GM19193 (cell line): ENCODE results near the gene RAB1B.

ENCODE experiments used
- POLR2A ChIP-seq: IDR thresholded peaks from 4 replicates; pipeline ENCODE4 v1.6.1; 2011; ENCODE audit not compliant: insufficient read depth, insufficient read length; ENCODE audit errors: extremely low read depth

Gene RAB1B

GRCh38 chr11:66284526-66285078 lies 16.2 kb downstream of the RAB1B start:
- TF ChIP-seq POLR2A, result no peak

- TF ChIP-seq POLR2A, result no peak
Measured at GRCh38 chr11:66285250-66285947, 17.0 kb downstream of the RAB1B start.

DNA sequence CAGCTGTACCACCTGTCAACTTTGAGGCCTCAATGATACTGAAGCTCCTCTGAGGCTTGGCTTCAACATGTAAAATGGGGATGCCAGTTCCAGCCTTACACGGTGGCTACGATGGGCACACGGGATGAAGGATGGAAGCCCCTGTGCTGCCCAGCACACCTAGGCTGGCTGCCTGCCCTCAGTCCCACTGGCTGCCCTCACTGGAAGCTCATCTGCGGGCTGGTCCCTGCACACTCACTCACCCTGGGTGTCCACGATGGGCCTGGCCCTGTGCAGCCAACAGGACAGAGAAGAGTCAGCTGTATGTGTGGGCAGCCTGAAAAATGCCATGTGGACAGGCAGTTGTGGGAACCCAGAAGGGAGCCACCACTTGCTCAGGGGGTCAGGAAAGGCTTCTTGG lies 18.3 kb downstream of the RAB1B start:
- no peak for TF ChIP-seq POLR2A

GRCh38 chr11:66287211-66287888 lies 18.9 kb downstream of the RAB1B start:
- no peak for TF ChIP-seq POLR2A

DNA sequence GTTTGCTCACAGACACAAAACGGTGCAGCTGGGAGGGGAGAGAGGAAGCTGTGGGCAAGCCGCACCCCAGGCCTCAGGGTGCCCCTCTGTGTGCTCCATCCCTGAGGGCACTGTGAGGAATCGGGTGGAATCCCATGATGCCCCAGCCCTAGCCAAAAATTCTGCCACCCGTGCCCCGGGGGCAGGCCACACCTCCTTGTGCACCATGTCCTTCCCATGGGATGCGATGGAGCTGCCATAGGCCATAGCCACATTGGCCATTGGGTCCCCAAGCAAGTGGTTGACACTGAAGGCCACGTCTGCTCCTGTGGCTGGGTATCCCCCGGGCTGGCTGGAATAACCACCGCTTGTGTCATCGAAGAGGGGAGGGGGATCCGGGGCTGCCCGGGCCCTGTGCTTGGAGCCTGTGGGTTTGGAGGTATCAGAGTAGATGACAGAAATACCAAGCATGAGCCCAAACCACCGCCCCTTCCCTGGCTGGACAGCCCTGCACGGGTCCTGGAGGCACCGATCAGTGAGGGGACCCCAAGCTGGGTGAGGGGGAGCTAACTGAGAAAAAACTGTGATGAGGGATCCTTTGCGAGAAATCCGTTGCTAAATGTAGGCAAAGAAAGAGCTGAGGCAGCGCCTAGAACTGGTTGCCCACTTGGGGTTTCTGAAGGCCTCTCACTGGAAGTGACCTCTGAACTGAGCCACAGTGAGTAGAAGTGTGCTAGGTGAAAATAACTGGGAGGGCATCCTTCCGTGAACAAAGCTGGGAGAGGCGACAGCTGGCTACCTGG lies 19.6 kb downstream of the RAB1B start:
- no peak for TF ChIP-seq POLR2A

DNA sequence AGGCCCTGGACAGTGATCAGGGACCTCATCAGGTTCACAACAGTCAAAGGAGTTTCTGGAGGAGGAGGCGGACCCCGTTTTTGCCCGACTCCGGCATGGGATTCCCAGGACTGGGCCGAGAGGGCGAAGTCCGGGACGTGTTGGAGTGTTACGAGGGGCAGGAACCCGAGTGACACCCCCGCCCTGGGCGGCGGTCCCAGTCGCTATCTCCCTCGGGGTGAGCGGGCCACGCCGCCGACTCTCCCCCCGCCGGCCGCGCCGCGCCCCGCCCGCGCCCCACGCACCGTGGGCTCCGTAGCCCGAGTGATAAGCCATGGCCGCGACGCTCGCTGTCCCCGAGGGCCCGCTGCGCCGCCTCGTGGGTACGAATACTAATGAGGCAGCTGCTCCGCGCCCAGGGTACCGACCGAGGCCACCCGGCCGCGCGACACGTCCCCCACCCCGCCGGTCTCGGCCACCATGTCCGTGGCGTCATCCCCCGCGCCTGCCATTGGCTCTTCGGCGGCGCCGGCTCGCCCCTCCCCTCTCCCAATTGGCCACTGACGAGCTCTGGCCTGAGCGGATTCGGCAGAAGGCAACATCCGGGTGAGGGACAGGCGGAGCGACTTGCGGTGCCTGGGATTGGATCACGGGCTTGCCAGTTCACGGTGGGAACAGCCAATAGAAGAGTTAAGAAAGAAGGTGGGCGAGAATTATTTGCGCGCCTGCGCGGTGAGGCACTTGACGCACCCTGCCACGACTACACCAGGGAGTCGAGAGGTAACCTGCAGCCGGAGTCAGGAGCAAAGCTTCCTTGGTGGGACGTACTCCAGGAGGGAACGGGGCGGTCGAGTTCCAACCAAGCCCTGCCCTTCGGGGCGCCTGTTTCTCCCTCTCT lies 20.5 kb downstream of the RAB1B start, which contains the start of gene YIF1A:
YIF1A (minus strand) TSS at position 473 of the 877 bp plus-strand sequence; CDS start at position 315, 158 bp downstream.
- peak; percentile 83 for TF ChIP-seq POLR2A

DNA sequence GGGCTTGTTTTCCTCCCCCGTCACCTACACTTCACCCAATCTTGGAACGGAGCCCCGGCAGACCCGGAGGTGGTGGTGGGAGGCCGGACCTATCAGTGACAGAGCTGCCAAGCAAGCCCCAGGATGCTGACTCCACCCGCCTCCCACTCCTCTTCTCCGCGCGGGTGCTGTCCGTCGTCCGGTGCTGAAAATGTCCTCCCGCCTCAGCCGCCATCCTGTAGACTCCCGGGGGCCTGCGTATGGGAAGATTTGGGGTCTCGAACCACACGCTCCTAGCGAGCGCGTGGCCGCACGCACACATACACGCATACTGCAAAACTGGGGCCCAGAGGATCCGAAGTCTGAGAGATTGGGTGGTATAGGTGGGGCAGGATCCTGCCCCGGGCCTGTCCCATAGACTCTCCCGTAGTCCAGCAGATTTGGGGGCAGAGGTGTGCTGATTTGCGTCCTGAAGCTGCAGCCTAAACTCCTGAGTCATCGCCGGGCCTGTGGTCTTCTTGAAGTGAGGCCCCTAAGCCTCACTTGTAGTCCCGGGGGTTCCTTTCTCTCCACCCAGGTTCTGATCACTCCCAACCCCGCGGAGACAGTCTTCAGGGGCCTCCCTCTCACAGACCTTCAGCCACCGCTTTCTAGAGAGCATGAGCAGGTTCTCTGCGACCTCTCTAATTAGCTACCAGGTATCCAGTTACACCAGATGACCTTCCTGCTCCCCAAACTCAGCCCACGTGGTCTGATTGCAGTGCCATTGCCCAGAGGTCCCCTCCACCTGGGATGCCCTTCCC lies 21.3 kb downstream of the RAB1B start:
- no peak for TF ChIP-seq POLR2A

GRCh38 chr11:66290330-66290621 lies 21.8 kb downstream of the RAB1B start:
- TF ChIP-seq POLR2A, result no peak

DNA sequence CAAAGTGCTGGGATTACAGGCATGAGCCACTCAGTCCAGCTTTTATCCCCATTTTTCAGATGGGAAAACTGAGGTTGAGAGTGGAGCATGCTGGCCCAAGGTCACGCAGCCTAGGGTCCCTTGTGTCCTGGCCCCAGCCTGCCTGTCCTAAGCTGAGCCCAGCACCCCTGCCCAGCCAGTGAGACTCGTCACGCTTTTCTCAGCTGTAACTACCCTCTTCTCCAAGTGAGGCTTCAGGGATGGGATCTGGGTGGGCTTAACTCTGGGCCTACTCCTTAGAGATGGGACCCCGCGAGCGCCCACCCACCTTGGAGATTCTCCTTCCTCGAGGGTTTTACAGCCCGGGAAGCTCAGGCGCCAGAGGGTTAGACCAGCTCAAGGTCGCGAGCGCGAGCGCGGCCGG lies 22.9 kb downstream of the RAB1B start:
- no peak for TF ChIP-seq POLR2A

- TF ChIP-seq POLR2A, result no peak
Measured at GRCh38 chr11:66291706-66292542, 23.5 kb downstream of the RAB1B start, which contains the start of gene TMEM151A. Gene TMEM151A, plus strand, starts transcription at chr11:66291894. Its CDS starts 120 bp downstream, at chr11:66292014.

DNA sequence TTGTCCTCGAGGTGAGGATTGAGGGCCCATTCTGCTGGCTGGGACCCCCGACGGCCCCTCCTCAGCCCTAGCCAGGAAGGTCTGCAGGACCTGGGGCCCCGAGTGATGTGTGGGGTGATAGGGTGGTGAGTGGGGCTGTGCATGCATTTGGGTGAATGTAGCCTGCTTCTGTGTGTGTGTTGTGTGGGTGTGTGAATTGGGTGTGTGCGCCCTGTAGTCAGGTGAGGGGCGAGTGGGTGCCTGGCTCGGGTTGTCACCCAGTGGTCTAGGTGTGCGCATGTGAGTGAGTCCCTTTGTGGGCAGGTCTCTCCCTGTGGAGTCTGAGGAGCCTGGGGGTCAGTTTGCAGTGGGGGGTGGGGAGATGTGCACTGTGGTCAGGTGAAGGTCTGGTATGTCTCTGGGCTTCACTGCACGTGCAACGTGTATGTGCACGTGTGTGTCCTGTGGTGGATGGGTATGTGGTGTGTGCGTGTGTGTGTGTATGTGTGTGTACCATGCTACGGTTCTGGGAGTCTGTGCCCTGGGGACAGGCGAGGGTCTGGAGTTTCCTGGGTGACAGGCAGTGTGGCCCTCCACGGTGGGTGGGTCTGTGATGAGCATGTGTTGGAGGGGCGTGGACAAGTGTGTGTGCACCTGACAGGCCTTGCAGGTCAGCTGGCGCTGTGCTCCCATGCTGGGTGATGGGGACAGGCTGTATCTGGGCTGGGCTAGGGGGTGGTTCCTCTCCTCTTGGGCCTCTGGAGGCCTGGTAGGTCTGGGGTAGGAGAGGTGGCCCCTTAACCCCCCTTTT lies 24.3 kb downstream of the RAB1B start:
- TF ChIP-seq POLR2A, result no peak

- TF ChIP-seq POLR2A, result no peak
Measured at GRCh38 chr11:66293352-66293751, 24.9 kb downstream of the RAB1B start.
